NCI-H1930 (cell line): ENCODE results near the gene PNPLA5.
"Not testable (repeated sequence)": the region's sequence is repeated elsewhere in the genome, so short reads cannot be mapped to it uniquely, and the experiment has no call there.

Experiments
- DNase-seq, 2 experiments: peaks; one replicate each; lab custom pipeline; 2025; lab: John Stamatoyannopoulos, UW

PNPLA5 gene

DNA sequence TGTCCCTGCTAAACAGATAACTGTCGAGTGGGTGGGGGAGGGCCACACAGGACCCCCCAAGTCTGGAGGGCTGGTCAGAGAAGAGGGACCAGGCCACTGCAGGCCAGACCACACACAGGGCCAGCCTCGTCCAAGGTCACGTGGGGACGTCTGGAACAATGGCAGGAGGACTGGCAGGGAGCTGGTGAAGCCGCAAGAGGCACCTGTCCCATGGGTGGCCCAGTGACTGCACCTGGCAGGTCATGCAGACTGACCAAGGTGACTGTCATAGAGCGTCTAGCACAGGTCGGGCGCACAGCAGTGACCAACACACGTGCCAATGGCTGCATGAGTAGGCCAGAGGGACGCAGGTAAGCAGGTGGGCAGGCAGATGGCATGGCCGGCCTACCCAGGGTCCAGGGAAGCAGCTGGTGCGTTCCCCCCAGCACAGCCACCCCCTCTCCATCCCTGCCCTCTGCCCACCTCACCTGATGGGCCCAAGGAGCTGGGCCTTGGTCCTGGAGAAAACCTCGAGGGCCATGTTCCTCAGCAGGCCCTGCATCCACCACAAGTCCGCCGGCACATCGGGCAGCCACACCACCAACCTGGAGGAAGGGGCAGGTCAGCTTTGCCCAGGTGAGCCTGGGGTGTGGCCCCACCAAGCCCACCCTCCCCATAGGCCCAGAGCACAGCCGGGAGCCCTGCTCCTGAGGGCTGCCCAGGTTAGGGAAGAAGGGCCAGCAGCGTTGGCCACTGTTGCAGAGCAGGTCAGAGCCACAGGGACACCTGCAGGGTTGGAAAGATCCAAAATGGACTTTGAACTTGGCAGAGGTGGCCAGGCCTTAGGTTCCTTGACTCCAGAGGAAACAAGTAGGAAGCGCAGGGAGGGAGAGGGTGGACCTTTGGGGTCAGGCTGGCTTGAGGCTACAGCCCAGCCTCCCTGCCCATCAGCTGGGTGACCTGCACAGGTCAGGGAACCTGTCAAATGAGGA is 10.4 kb downstream of the PNPLA5 start:
- no peak for DNase-seq

DNA sequence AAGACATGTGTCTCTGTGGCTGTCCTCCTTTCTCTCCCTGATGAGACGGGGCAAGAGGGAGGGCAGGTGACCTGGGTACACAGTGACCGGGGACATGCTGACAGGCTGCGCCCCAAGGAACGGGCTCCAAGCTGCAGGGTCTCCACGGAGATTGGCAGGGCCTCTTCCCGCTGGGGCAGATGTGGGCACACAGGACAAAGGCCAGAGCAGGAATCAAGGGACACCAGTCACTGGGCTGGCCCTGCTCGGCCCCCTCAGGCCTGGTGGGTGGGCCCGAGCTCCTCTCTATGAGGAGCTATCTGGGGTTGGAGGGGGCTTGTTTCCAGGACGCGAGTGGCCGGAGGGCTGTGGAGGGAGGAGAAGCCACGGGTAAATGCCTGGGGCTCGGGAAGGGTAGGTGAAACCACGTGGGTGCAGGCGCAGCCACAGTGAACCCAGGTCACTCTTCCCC is 11.2 kb downstream of the PNPLA5 start:
- DNase-seq, result no peak

DNA sequence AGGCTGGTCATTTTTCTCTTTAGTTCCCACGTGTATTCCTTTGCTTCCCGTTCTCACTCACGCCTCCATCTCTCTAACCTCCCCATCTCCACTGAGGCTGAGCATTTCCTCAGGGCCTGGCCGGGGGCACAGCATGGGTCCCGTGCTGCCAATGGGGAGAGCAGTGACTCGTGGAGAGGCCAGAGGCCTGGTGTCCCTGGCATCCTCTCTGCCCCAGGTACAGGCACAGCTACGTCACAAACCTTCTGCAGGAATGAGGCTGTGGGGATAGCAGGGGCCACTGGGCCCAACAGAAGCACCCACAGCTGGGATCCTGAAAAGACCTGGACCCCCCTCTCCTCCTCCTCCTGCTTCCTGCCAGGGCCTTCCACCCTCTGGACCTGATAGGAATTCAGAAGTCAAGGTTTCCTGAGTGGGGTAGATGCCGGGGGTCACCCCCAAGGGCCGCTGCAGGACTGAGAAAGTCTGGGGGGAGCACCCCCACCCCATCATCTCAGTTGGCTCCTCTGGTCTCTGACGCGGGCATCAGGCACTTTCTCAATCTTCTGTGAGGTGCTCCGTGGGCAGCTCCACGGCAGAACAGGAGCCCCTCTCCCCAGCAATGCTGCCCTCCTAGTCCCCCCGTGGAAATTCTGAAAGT is 11.8 kb downstream of the PNPLA5 start:
- no peak for DNase-seq

DNA sequence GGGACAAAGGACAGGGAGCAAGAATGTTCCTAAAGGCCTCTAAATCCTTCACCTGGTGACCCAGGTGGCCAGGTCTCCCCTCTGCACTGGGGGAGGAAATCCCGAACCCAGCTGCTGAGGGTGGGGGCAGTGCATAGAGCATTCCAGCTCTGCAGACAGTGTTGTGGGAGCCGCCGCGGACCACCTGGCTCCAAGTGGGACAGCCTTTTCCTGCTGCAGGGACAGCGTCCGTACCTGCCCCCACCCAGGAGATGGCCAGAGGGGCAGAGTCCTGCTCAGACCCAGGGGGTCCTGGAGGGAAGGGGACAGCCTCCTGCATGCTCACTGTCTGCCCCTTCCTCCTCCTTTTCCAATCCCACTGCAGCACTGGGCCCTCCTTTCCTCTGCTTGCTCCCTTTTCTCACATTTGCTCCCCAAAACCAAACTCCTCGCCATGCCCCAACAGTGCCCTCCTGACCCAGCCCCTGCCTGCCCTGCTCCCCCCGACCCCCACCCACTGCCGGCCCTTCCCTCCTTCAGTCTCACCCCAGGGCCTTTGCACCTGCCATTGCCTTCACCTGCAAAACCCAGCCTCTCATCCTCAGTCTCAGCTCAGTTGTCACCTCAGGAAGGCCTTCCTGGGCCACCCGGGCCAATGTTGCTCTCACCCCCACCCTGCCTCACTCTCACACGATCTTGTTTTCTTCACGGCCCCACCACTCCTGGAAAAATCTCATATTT is 12.8 kb downstream of the PNPLA5 start:
- DNase-seq, result no peak

DNA sequence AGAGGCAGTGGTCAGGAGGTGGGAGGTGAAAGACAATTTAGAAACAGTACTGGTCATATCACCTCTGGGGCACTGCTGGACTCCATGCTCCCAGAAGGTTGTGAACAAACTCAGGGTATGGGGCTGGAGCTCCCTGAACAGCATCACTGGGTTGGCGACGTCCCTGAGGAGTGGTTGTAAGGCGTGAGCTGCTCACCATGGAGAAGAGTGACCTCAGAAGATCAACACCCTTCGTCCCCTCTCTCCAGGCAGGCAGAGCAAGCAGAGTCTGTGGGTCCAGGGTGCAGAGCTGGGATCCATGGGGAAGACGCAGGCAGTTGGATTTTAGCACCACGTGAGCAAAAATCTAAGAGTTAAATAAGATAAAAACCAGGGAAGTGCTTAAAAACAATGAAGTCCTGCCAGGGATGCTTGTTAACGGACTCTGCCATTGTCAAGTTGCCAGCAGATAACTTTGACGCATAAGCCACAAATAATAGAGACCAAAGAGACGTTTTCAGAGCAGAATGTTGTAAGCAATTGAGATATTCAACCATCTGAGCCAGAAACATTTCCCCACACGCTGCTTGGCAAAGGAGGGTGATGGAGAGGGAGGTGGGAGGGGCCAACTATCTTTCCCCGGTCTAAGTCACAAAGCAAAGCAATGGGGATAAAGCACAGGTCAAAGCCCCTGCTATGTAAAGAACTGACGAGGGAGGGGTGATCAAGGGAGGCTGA is 13.6 kb downstream of the PNPLA5 start:
- DNase-seq, result no peak

DNA sequence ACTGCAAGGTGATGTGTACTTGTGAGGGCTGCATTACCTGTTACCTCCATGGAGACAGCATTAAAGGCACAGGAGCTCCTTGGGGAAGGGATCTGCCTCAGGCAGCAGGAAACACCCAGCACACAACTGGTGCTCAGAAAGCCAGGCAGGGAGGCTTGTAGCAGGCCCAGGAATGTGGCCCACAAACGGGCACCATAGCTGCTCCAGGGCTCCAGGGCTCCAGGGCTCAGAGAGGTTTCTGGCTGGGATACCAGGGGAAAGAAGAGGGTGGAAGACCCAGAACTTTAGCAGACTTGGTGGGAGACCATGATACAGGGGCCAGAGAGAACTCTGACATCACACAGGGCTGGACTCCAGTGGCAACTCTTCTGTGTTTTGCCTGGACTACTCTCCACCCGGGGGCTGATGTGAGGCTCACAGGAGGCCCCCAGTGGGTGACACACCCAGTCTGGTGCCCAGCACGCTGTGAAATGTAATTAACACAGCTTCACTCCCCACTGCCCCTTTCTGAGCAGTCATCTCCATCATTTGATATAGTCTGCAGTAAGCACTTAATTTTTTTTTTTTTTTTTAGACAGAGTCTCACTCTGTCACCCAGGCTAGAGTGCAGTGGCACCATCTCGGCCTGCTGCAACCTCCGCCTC is 14.8 kb downstream of the PNPLA5 start:
- DNase-seq, result no peak

DNA sequence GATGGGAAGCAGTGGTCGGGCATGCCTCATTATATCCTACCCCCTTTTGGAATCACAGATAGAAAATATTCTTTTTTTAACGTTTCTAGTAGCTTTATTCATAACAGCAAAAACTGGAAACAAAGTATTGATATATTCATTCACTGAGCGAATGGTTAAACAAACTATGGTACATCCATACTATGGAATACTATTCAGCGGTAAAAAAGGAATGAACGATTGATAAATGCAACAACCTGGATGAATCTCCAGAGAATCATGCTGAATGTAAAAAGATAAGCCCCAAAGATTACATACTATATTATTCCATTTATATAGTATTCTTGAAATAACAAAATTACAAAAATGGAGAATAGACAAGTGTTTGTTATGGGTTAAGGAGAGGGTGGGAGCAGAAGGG is 22.0 kb downstream of the PNPLA5 start:
- no peak for DNase-seq

DNA sequence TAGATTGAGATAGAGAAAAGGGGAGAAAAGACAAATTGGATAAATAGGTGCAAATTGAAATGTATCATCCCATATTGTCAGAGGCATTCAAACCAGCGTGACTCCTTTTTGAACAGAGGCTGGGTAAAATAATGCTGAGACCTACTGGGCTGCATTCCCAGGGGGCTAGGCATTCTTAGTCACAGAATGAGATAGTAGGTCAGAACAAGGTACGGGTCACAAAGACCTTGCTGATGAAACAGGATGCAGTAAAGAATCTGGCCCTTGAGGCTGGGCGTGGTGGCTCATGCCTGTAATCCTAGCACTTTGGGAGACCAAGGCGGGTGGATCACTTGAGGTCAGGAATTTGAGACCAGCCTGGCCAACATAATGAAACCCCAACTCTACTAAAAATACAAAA is 22.8 kb downstream of the PNPLA5 start:
- not testable (repeated sequence) for DNase-seq

DNA sequence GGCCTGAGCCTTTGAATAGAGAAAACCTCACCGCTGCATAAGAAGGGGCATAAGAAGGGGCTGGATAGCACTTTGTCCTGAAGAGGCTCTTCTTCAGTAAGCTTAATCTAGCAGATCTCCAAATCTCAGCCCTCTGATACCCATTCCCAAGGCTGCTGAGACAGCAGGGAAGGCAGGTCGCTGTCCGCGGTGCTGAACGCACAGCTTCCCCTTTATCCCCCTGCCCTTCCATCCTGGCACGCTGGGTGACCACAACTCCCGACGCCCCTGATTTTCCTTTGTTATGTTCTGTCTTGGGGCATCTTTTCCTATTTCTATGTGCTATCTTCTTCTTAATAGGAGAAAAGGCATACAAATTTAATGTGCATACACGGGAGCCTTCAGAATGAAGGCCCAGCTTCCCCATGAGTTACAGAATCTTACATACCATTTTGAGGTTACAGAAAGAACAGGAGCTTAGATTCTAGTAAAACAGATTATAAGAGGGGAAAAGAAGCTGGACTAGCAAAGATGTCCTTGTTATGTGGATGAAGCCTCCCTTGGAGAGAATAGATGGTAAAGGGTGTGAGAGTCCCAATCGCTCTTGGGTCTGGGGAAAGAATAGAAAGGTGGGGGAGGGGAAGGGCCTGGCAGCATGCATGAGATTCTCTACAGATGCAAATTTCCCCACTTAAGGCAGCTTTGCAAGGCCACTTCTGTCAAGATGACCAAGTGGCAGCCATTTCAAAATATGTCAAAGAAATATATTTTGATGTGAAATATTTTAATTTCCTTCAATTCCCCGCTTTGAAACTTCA is 23.8 kb downstream of the PNPLA5 start:
- DNase-seq, result no peak

DNA sequence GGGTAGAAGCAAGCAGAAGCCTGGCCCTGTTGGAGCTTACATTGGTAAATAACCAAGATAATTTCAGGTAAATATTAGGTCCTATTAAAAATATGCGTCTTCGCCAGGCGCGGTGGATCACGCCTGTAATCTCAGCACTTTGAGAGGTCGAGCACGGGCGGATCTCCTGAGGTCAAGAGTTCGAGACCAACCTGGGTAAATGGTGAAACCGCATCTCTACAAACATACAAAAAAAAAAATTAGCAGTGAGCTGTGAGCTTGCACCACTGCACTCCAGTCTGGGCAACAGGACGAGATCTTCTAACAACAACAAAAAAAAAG is 29.0 kb downstream of the PNPLA5 start:
- no peak for DNase-seq

DNA sequence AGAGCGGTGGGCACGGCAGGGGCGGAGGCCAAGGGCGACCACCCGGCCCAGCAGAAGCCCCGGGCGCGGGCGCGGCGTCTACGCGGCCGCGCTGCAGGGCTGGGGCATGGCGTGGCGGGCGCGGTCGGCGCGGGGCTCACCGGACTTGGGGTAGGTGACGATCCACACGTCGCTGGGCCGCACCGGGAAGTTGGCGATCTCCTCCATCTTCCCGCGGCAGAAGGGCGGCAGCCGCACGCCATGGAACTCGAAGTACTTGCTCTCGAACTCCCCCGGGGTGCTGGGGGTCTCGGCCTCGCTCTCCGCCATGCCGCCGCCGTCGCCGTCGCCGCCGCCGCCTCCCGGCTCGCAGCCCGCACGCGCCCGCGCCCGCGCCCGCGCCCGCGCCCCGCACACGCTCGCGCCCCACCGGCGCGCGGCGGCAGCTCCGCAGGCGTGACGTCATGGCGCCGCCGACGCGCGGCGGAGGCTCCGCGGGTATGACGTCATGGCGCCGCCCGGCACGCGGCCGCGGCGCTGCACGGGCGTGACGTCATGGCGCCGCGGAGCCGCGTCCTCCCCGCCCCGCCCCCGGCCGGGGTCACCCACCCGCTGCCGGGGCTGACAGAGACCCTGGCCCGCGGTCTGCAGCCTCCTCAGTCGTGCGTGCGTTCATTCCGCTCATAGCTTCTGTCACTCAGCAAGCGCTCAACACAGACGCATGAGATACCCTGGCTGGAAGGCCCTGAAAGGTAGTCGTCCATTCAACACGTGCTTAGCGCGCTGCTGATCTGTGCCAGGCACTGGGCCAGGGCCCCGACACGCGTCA is 29.5 kb downstream of the PNPLA5 start, which contains the start of gene SULT4A1:
Gene SULT4A1 (minus strand): TSS at position 440 of the 808 bp plus-strand sequence. CDS start 131 bp downstream, at position 309.
- DNase-seq, result peak; percentile 65 to 79

DNA sequence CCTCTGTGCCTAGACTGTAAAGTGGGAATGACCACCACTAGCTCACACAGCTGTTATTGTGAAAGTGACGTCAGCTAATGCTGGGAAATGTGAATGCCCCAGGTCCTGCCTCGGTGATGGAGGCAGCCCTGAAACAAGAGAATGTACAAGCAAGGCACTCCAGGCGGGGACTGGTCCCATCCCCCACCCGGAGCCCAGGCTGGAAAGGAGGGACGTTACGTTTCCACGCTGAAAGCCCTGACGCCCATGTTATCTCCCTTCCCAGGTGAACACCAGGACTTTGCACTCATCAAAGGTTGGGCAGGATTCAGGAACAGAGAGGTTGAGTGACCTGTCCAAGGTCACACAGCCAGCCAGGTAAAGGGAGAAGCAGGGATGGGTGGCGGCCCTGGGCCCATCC is 30.3 kb downstream of the PNPLA5 start:
- no peak for DNase-seq

DNA sequence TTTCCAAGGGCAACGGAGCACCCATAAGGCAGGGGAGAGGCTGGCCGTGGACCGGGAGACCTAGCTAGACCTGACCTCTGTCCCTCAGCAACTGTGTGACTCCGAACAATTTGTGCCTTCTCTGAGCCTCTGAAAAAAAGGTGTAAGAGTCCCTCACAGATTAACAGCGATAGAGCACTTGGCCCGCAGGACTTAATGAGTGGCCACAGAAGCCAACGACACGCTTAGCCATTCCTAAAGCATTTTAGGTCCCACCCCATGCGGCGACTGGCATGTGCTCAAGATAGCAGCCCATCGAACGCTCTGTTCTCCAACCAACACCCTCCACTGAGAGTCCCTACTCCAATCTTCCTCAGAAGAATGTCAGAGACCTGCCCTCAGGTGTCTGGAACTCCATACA is 31.0 kb downstream of the PNPLA5 start:
- DNase-seq, result no peak

DNA sequence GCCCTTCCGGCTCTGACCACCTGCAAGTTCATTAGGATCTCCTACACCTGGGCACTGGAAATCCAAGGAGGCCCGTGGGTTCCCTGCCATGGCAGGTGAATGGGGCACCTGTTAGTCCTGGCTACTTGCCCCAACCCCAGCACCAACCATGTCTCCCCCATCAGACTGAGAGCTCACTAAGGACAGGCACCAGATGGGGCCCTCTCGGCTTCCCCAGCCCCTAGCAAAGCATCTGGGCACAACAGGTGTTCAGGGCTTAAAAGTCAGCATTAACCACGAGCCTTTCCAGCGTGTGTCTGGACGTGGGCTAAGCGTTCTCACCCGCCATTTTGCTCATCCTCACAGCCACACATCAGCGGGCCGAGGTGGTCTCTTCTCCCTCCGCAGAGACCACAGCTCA is 31.7 kb downstream of the PNPLA5 start:
- no peak for DNase-seq

DNA sequence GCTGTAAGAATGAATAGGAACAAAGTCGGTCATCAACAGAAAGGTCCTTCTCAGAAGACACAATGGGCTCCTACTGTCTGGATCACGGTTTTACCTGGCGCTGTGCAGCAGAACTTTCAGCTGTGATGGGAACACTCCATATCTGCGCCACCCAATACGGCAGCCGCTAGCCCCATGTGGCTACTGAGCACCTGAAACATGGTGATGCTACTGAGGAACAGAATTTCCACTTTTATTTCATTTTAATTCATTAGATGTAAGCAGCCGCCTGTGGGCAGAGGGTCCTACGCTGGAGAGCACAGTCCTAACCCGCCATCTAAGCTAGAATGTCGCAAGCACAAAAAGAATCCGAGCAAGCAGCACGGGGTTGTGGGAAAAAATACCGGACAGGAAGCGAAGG is 32.2 kb downstream of the PNPLA5 start:
- DNase-seq, result no peak

DNA sequence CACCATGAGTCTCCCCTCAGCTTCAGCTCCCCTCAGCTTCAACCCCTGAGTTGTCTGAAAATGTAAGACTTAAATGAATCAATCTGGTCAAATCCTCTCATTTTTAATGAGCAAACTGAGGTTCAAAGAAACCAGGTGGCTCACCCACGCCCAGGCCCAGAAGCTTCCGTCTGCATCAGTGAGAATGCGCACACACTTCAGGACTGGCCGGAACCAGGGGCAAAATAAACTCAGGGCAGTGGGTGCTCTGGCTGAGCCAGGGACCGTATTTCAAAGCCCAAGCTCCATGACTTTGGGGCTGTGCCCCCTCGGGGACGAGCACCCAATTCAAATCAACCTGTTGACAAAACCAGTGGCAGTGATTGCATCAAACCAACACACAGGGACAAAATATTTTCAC is 32.6 kb downstream of the PNPLA5 start:
- DNase-seq, result no peak

DNA sequence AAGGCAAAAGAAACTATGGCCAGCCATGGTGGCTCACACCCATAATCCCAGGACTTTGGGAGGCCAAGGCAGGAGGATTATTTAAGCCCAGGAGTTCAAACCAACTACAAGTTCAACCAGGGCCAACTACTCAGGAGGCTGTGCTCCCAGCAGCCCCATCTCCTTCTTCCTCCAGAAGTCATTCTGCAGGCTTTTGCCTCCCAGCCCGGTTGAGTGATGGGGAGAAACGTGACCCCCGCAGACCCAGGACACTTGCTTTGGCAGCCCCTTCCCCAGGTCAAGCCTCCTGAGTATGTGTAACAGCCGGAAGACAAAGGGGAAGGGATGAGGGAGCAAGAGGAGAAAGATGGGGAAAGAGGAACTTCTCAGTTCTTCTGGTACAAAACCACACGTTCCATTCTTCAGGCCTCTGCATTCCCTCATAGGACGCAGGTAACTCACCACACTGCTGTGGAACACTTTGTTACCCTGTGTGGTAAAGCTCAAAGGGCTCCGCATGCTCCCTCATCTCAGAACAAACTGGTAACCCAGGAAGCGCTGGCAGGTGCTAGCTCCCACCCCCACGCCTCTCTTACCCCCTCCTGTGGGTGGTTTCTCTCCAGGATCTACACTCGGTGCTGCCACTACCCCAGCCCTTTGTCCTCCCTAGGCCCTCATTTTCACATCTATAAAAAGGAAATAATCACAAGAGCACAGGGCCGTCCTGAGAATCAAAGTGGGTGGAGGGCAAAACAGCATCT is 33.5 kb downstream of the PNPLA5 start:
- DNase-seq, result no peak

DNA sequence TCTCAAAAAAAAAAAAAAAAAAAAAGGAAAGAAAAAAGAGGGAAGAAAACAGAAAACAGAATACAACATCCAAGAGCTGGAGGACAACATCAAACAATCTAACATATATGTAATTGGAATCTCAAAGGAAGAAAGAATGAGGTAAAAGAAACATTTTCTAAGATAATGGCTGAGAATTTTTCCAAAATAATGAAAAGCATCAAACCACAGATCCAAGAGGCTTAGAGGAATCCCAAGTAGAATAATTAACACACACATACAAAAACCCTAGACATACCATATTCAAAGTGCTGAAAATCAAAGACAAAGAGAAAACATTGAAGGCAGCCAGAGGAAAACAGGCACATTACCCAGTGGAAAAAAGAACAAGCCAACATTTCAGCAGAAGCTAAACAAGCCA is 34.4 kb downstream of the PNPLA5 start:
- no peak for DNase-seq

DNA sequence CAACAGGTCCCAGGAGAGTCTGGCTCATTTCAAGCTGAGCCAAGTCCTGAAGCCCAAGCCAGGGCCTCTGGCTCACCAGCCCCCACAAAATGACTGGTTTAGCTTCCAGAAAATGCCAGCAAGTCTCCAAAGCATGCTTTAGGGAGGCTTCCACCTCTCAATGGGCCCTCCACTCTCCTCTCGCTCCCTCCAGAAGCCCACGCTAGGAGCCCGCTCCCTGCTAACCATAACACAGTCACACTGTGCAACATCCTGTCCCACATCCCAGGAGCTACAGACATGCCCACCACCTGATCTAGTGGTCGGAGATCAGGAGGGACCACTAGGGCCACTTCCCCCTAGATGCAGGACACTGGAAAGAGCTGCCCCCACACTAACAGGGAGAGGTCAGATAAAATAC is 36.4 kb downstream of the PNPLA5 start:
- no peak for DNase-seq
